HCT116 (cell line): ENCODE data around the gene DPH2. TPM values are rescaled to one million over a fixed set of nuclear protein-coding genes. Genes with fewer than 3 reads are reported as not detected.

Experiments used
- ATAC-seq: fragments of 200-7000 bp; cut with Tn5 transposase; 2 replicates; pipeline ENCODE4 v1.9.1; 2020; ENCODE audit warnings: mild to moderate bottlenecking, moderate library complexity
- BruUV-seq: library from RNA; stranded (reverse); fragments of 400-500 nt; replicated peaks from 2 replicates; lab custom pipeline; 2021; lab: Mats Ljungman, UMichigan
- CTCF ChIA-PET: fragments of 300-600 bp; sonication (Branson Sonifier 250); formaldehyde crosslinking; loops from one replicate; lab custom pipeline; 2021; ENCODE audit warnings: antibody characterized with exemption; lab: Charles Lee
- POLR2A ChIA-PET: fragments of 300-600, 350-600 bp; sonication (Branson Sonifier 250); formaldehyde crosslinking; loops from one replicate; lab custom pipeline; 2021; ENCODE audit warnings: antibody characterized with exemption; lab: Charles Lee
- RAD21 ChIA-PET, 2 experiments: fragments of 300-600 bp; sonication (Branson Sonifier 250); formaldehyde crosslinking; loops; one replicate each; lab custom pipeline; 2023; ENCODE audit warnings: low total read pairs in 2 of 2; ENCODE audit not compliant: uncharacterized antibody in 2 of 2, unreplicated experiment in 2 of 2, low non-redundant PET in 1 of 2; lab: Charles Lee
- DNase-seq: peaks from one replicate; pipeline ENCODE4 v3.0.0-alpha.2; 2010; ENCODE audit warnings: low read depth, low spot score
- H2AFZ ChIP-seq: fragments of 200-600 bp; shearing (Covaris generic), sonication (generic); 2 replicates; pipeline ENCODE4 v1.6.1; 2017; ENCODE audit warnings: low read depth, mixed run types, mixed read lengths, antibody characterized with exemption, low read length; ENCODE audit not compliant: poor library complexity, severe bottlenecking
- H3K27ac ChIP-seq: 2 replicates; pipeline ENCODE4 v1.5.1; 2012; ENCODE audit warnings: low read depth, low read length
- H3K27me3 ChIP-seq: fragments of 200-600 bp; sonication (generic); 2 replicates; pipeline ENCODE4 v1.6.1; 2016; ENCODE audit warnings: mixed run types, low read length, mixed read lengths; ENCODE audit not compliant: insufficient read depth
- H3K36me3 ChIP-seq, 2 experiments: fragments of 200-500 bp in 1 of 2; fragments of 200-600 bp in 1 of 2; sonication (Bioruptor generic) in 1 of 2; sonication (generic) in 1 of 2; 2 replicates each; pipeline versions ENCODE4 v1.5.1 to v1.6.1; 2014 to 2016; ENCODE audit warnings: low read length in 2 of 2, inconsistent platforms in 1 of 2, mixed read lengths in 1 of 2, mixed run types in 1 of 2; ENCODE audit not compliant: insufficient read depth in 2 of 2, control insufficient read depth in 1 of 2
- H3K4me1 ChIP-seq, 2 experiments: fragments of 200-600 bp in 1 of 2; sonication (generic) in 1 of 2; 2 replicates each; pipeline versions ENCODE4 v1.5.1 to v1.6.1; 2012 to 2017; ENCODE audit warnings: low read length in 2 of 2, inconsistent platforms in 1 of 2, mild to moderate bottlenecking in 1 of 2, mixed read lengths in 1 of 2, mixed run types in 1 of 2, moderate library complexity in 1 of 2; ENCODE audit not compliant: insufficient read depth in 2 of 2, control insufficient read depth in 1 of 2
- H3K4me2 ChIP-seq: fragments of 200-600 bp; sonication (generic); 2 replicates; pipeline ENCODE4 v1.6.1; 2017; ENCODE audit warnings: mixed run types, low read length, mixed read lengths
- H3K4me3 ChIP-seq, 2 experiments: fragments of 200-600 bp in 1 of 2; sonication (generic) in 1 of 2; replicated peaks in 1 of 2; 2 replicates each; pipeline ENCODE4 v1.5.1; 2011 to 2016; ENCODE audit warnings: low read length in 2 of 2, control low read depth in 1 of 2, low read depth in 1 of 2, mild to moderate bottlenecking in 1 of 2, mixed read lengths in 1 of 2, mixed run types in 1 of 2
- H3K79me2 ChIP-seq: fragments of 200-600 bp; sonication (generic); 2 replicates; pipeline ENCODE4 v1.6.1; 2017; ENCODE audit warnings: mild to moderate bottlenecking, mixed run types, low read length, moderate library complexity, mixed read lengths; ENCODE audit not compliant: insufficient read depth
- H3K9ac ChIP-seq: fragments of 200-600 bp; sonication (generic); 2 replicates; pipeline ENCODE4 v1.6.1; 2016; ENCODE audit warnings: low read length, mixed read lengths
- H3K9me2 ChIP-seq: fragments of 200-600 bp; sonication (generic), shearing (Covaris generic); 2 replicates; pipeline ENCODE4 v1.6.1; 2017; ENCODE audit warnings: mixed run types, mild to moderate bottlenecking, moderate library complexity; ENCODE audit not compliant: insufficient read depth
- H3K9me3 ChIP-seq, 2 experiments: fragments of 200-500 bp in 1 of 2; fragments of 200-600 bp in 1 of 2; sonication (Bioruptor generic) in 1 of 2; sonication (generic) in 1 of 2; 2 replicates each; pipeline ENCODE4 v1.6.1; 2014 to 2017; ENCODE audit warnings: low read length in 2 of 2, mixed read lengths in 2 of 2, inconsistent platforms in 1 of 2, low read depth in 1 of 2, mild to moderate bottlenecking in 1 of 2, mixed run types in 1 of 2, moderate library complexity in 1 of 2; ENCODE audit not compliant: control insufficient read depth in 1 of 2, insufficient read depth in 1 of 2
- H4K20me1 ChIP-seq: fragments of 200-600 bp; sonication (generic), shearing (Covaris generic); 2 replicates; pipeline ENCODE4 v1.6.1; 2017; ENCODE audit warnings: mixed run types, mild to moderate bottlenecking, moderate library complexity; ENCODE audit not compliant: insufficient read depth
- CEBPB ChIP-seq: IDR thresholded peaks from 2 replicates; pipeline ENCODE4 v1.6.1; 2012; ENCODE audit warnings: low read depth
- EGR1 ChIP-seq: IDR thresholded peaks from 2 replicates; pipeline ENCODE4 v1.6.1; 2012; ENCODE audit warnings: low read depth
- EZH2phosphoT487 ChIP-seq: fragments of 200-600 bp; IDR thresholded peaks from 2 replicates; pipeline ENCODE4 v1.6.1; 2018; ENCODE audit warnings: antibody characterized with exemption, borderline replicate concordance
- POLR2A ChIP-seq: IDR thresholded peaks from 2 replicates; pipeline ENCODE4 v1.7.0; 2011; ENCODE audit warnings: borderline replicate concordance; ENCODE audit not compliant: insufficient read depth, insufficient read length; ENCODE audit errors: extremely low read depth
- intact Hi-C: fragments of 100-400 bp; cut with micrococcal nuclease; formaldehyde crosslinking; loops from 2 replicates; pipeline ENCODE4 v1.10.0; 2022
- total RNA-seq: library from RNA; stranded (reverse); gene quantifications from one replicate; pipeline ENCODE4 v1.2.1, GENCODE V29; 2021; ENCODE audit not compliant: unreplicated experiment
- TF ChIP-seq, protein P1 (sequence below): IDR thresholded peaks from 2 replicates; pipeline ENCODE4 v1.6.1; 2012; ENCODE audit warnings: low read depth

The DPH2 gene
- total RNA-seq, 1 experiment from 2014 or later: 53.2 TPM

DNA sequence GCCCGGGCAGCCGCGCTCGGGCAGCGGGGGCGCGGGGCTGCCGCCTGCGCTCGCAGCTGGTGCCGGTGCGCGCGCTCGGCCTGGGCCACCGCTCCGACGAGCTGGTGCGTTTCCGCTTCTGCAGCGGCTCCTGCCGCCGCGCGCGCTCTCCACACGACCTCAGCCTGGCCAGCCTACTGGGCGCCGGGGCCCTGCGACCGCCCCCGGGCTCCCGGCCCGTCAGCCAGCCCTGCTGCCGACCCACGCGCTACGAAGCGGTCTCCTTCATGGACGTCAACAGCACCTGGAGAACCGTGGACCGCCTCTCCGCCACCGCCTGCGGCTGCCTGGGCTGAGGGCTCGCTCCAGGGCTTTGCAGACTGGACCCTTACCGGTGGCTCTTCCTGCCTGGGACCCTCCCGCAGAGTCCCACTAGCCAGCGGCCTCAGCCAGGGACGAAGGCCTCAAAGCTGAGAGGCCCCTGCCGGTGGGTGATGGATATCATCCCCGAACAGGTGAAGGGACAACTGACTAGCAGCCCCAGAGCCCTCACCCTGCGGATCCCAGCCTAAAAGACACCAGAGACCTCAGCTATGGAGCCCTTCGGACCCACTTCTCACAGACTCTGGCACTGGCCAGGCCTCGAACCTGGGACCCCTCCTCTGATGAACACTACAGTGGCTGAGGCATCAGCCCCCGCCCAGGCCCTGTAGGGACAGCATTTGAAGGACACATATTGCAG lies 33.2 kb upstream of the DPH2 start:
- no peak overlapping the region for H3K27ac ChIP-seq
- 0 out of 4 replicates have a peak, but pooled peaks cover 0 to 10% of the 10 kb centered on the region in 2 experiments for H3K36me3 ChIP-seq
- H3K4me2 ChIP-seq: no peak overlapping the region
- ATAC-seq (no peak), DNase-seq (no peak)
- no peak overlapping the region for H3K9ac ChIP-seq
- POLR2A ChIA-PET: no interaction called here
- peaks cover 9% of the 10 kb centered on the region; the same call in 1 of the 2 replicates for H3K79me2 ChIP-seq
- TF ChIP-seq, protein P1, sequence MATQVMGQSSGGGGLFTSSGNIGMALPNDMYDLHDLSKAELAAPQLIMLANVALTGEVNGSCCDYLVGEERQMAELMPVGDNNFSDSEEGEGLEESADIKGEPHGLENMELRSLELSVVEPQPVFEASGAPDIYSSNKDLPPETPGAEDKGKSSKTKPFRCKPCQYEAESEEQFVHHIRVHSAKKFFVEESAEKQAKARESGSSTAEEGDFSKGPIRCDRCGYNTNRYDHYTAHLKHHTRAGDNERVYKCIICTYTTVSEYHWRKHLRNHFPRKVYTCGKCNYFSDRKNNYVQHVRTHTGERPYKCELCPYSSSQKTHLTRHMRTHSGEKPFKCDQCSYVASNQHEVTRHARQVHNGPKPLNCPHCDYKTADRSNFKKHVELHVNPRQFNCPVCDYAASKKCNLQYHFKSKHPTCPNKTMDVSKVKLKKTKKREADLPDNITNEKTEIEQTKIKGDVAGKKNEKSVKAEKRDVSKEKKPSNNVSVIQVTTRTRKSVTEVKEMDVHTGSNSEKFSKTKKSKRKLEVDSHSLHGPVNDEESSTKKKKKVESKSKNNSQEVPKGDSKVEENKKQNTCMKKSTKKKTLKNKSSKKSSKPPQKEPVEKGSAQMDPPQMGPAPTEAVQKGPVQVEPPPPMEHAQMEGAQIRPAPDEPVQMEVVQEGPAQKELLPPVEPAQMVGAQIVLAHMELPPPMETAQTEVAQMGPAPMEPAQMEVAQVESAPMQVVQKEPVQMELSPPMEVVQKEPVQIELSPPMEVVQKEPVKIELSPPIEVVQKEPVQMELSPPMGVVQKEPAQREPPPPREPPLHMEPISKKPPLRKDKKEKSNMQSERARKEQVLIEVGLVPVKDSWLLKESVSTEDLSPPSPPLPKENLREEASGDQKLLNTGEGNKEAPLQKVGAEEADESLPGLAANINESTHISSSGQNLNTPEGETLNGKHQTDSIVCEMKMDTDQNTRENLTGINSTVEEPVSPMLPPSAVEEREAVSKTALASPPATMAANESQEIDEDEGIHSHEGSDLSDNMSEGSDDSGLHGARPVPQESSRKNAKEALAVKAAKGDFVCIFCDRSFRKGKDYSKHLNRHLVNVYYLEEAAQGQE: no peak
- TF ChIP-seq EGR1 (no peak), EZH2phosphoT487 (no peak), POLR2A (no peak), CEBPB (no peak)
- RAD21 ChIA-PET: no interaction called here
- H3K27me3 ChIP-seq: no peaks in the 10 kb centered on the region
- CTCF ChIA-PET: interaction anchor here (6.3 to 12.2 kb wide), 2 partner anchors 9 to 170 kb away, joined by 130 to 479 read pairs; partner anchors contain the start of gene IPO13
- H3K4me1 ChIP-seq: peaks cover 14 to 46% of the 10 kb centered on the region in 2 experiments
- no peaks in the 10 kb centered on the region for H3K9me3 ChIP-seq
- intact Hi-C loops: no loop called here
- no TSS peak for BruUV-seq
- no peaks in the 10 kb centered on the region for H4K20me1 ChIP-seq
- H3K9me2 ChIP-seq: no peaks in the 10 kb centered on the region
- H2AFZ ChIP-seq: no peak overlapping the region
- no peak overlapping the region for H3K4me3 ChIP-seq
